Suppressor macrophage (primary cell): ENCODE results near the gene EFR3B.
"Not testable (repeated sequence)": the region's sequence is repeated elsewhere in the genome, so short reads cannot be mapped to it uniquely, and the experiment has no call there.

ENCODE experiments used
- DNase-seq, 4 experiments: peaks; one replicate each; pipeline ENCODE4 v3.0.0-alpha.2; 2020 to 2022

Gene EFR3B

GRCh38 chr2:25073025-25073424 is 31.1 kb downstream of the EFR3B start:
- DNase-seq: no peak

GRCh38 chr2:25073914-25074313 is 32.0 kb downstream of the EFR3B start:
- DNase-seq: no peak

- no peak for DNase-seq
Measured at GRCh38 chr2:25074826-25075225, 33.0 kb downstream of the EFR3B start.

GRCh38 chr2:25076749-25077148 is 34.9 kb downstream of the EFR3B start:
- DNase-seq: no peak

- DNase-seq: no peak
Measured at GRCh38 chr2:25077789-25078169, 35.9 kb downstream of the EFR3B start.

GRCh38 chr2:25078170-25079049 is 36.5 kb downstream of the EFR3B start:
- DNase-seq: no peak

- DNase-seq: no peak
Measured at GRCh38 chr2:25079050-25079635, 37.3 kb downstream of the EFR3B start.

GRCh38 chr2:25081237-25081790 is 39.4 kb downstream of the EFR3B start:
- no peak for DNase-seq

- no peak for DNase-seq
Measured at GRCh38 chr2:25082002-25082622, 40.2 kb downstream of the EFR3B start.

- no peak for DNase-seq
Measured at GRCh38 chr2:25085761-25086560, 44.1 kb downstream of the EFR3B start.

GRCh38 chr2:25088817-25089516 is 47.1 kb downstream of the EFR3B start:
- DNase-seq: peak; percentile 38 to 76 (median 58)

GRCh38 chr2:25089605-25090315 is 47.9 kb downstream of the EFR3B start:
- DNase-seq: no peak

GRCh38 chr2:25090801-25091200 is 48.9 kb downstream of the EFR3B start:
- peak in 3 of 4 experiments; percentile 16 to 20 (median 19) for DNase-seq

- DNase-seq: no peak
Measured at GRCh38 chr2:25091265-25091664, 49.4 kb downstream of the EFR3B start.

GRCh38 chr2:25098056-25098455 is 56.2 kb downstream of the EFR3B start:
- no peak for DNase-seq

GRCh38 chr2:25098670-25099486 is 57.0 kb downstream of the EFR3B start:
- peak; percentile 42 to 72 (median 64) for DNase-seq

GRCh38 chr2:25102352-25102751 is 60.5 kb downstream of the EFR3B start:
- DNase-seq: not testable (repeated sequence)

GRCh38 chr2:25103287-25103871 is 61.5 kb downstream of the EFR3B start:
- no peak for DNase-seq

- DNase-seq: peak in 2 of 4 experiments; percentile 19 to 25
Measured at GRCh38 chr2:25104736-25105135, 62.9 kb downstream of the EFR3B start.
